ENCODE data around the gene RCSD1.

DNA sequence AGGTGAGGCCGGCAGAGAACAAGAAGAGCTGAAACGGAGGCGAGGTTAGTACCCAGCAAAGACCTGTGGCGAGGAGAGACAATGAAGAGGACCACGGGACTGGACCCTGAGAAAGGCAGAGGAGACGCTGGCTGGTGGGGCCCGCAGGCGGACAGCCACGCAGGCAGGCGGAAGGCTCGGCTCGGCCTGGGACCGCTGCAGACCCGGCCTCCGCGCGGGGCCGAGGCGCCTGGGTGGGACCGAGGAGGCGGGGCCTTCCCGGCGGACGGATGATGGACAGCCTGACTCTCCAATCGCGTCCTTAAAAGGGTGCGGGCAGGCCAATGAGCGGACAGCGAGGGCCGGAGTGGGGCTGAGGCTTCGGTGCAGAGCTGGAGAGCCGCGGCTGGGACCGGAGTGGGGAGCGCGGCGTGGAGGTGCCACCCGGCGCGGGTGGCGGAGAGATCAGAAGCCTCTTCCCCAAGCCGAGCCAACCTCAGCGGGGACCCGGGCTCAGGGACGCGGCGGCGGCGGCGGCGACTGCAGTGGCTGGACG, 91.7 kb downstream of the RCSD1 start, which contains the start of gene MPZL1:
- TF ChIP-seq FOXA1 (IDR thresholded peaks at IDR 0.05) = no peak
- no peak for TF ChIP-seq FOXA1 (CRISPR knock-in tag; IDR thresholded peaks at IDR 0.05)
- TF ChIP-seq RNF2 (conservative IDR thresholded peaks at IDR 0.05; ENCODE audit: low read depth) = no peak
- TF ChIP-seq, protein P1, sequence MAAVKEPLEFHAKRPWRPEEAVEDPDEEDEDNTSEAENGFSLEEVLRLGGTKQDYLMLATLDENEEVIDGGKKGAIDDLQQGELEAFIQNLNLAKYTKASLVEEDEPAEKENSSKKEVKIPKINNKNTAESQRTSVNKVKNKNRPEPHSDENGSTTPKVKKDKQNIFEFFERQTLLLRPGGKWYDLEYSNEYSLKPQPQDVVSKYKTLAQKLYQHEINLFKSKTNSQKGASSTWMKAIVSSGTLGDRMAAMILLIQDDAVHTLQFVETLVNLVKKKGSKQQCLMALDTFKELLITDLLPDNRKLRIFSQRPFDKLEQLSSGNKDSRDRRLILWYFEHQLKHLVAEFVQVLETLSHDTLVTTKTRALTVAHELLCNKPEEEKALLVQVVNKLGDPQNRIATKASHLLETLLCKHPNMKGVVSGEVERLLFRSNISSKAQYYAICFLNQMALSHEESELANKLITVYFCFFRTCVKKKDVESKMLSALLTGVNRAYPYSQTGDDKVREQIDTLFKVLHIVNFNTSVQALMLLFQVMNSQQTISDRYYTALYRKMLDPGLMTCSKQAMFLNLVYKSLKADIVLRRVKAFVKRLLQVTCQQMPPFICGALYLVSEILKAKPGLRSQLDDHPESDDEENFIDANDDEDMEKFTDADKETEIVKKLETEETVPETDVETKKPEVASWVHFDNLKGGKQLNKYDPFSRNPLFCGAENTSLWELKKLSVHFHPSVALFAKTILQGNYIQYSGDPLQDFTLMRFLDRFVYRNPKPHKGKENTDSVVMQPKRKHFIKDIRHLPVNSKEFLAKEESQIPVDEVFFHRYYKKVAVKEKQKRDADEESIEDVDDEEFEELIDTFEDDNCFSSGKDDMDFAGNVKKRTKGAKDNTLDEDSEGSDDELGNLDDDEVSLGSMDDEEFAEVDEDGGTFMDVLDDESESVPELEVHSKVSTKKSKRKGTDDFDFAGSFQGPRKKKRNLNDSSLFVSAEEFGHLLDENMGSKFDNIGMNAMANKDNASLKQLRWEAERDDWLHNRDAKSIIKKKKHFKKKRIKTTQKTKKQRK (IDR thresholded peaks at IDR 0.05; ENCODE audit: low read length) = no peak
